Central memory CD8-positive, alpha-beta T cell (primary cell): ENCODE measurements around the gene EIF2D.
"Not testable (repeated sequence)": the region's sequence is repeated elsewhere in the genome, so short reads cannot be mapped to it uniquely, and the experiment has no call there.

Experiments
- ATAC-seq: fragments of 150-1000 bp; cut with Tn5 transposase; replicated peaks from 2 replicates; pipeline ENCODE4 v1.10.0; 2022; ENCODE audit warnings: mild to moderate bottlenecking, moderate FRiP score, moderate number of reproducible peaks; ENCODE audit not compliant: poor library complexity, severe bottlenecking; ENCODE audit errors: extremely low read depth
- DNase-seq, 2 donors: peaks; one replicate each; pipeline ENCODE4 v3.0.0; 2021; ENCODE audit warnings: low spot score in 2 of 2
- H3K27ac Mint-ChIP-seq: one replicate; pipeline ENCODE4 v1.8.0; 2022; ENCODE audit warnings: low read depth, mild to moderate bottlenecking, moderate library complexity, mixed read lengths
- H3K27me3 Mint-ChIP-seq: one replicate; pipeline ENCODE4 v1.8.0; 2022; ENCODE audit warnings: mixed read lengths
- H3K36me3 Mint-ChIP-seq: one replicate; pipeline ENCODE4 v1.8.0; 2022; ENCODE audit warnings: mild to moderate bottlenecking, moderate library complexity, mixed read lengths; ENCODE audit not compliant: insufficient read depth
- H3K4me1 Mint-ChIP-seq: one replicate; pipeline ENCODE4 v1.8.0; 2022; ENCODE audit warnings: mixed read lengths
- H3K4me3 Mint-ChIP-seq: one replicate; pipeline ENCODE4 v1.8.0; 2022; ENCODE audit warnings: mild to moderate bottlenecking, moderate library complexity, mixed read lengths
- H3K9me3 Mint-ChIP-seq: one replicate; pipeline ENCODE4 v1.8.0; 2022; ENCODE audit warnings: mixed read lengths

Gene EIF2D

DNA sequence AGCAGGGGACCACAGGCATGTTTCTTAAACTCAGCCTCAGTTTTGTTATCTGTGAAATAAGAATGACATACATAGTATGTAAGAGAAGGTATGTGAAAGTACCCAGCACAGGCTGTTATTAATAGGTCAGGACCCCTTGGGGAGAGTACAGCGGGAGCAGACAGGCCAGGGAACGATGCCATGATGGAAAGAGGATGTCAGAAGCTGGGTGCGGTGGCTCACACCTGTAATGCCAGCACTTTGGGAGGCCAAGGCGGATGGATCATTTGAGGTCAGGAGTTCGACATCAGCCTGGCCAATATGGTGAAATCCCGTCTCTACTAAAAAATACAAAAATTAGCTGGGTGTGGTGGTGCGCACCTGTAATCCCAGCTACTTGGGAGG, 31.2 kb downstream of the EIF2D start:
- not testable (repeated sequence) for DNase-seq, H3K9me3 Mint-ChIP-seq, ATAC-seq, H3K27me3 Mint-ChIP-seq
- Mint-ChIP-seq H3K27ac (peak overlapping the region; percentile 100), H3K36me3 (peaks cover 58% of the 10 kb centered on the region), H3K4me3 (peak overlapping the region; percentile 80), H3K4me1 (peaks cover 83% of the 10 kb centered on the region)

DNA sequence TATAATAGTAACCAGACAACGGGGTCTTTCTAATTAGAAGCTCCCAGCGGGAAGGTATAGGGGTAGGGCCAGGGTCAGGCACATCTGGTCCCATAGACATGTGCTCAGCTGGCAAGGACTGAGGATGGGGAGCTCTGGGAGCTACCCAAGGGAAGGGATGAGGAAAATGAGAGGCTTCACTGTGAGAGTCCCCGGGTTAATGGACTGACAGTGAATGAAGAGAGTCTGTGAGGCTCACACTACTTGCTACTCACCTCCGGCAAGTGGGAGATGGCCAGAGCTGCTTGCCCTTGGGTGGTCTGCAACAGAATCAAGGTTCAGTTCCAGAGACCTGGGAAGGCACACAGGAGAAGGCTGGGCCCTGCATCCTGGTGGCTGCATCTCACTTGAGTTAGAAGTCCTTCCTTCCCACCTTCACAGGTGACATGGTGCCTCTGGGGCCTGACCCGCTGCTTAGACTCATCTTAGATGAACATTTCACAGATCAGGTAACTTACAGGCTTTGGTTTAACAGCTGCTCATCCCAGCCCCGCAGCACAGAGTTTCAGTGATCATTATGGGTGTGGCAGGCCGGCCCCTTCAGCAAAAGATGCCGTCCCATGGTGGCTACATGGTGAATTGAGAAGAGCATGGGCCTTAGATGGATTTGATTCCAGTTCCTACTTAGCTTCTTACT, 31.7 kb downstream of the EIF2D start:
- no peaks in the 10 kb centered on the region for H3K27me3 Mint-ChIP-seq
- DNase-seq (no peak), ATAC-seq (no peak)
- peak overlapping the region; percentile 100 for H3K27ac Mint-ChIP-seq
- H3K4me3 Mint-ChIP-seq = peak overlapping the region; percentile 80
- H3K4me1 Mint-ChIP-seq = peaks cover 88% of the 10 kb centered on the region
- peaks cover 54% of the 10 kb centered on the region for H3K36me3 Mint-ChIP-seq
- no peaks in the 10 kb centered on the region for H3K9me3 Mint-ChIP-seq

DNA sequence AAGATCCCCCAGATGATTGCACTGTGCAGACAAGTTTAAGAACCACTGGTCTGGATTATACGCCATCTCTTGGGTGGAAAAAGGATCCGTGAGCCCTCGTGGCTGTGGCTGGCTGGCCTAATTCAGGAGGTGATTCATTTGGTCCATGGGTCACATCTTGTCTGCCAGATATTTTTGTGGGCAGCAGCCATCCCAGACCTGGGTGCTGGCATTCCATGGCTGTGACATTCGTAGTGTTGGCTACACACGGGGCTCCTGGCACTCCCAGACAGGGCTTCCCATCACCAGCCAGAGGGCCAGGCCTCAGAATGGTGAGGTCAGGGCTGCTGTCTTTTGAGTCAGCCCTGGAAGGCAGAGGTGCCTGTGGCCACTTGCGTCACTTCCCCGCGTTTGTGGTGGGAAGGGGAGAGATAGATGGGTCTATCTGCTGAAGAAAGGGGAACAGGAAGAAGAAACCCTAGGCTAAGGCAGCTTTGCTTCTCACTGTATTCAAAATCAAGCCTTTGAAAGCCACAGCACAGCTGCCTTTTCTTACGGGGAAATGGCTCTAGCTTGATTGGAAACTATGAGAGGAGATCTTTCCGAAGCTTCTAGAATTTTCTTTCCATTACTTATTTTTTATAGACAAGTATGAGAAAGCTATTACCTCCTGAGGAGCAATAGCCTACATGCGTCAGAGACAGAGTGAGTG, 32.4 kb downstream of the EIF2D start:
- ATAC-seq (peak; percentile 63), DNase-seq (peak; percentile 62 to 81)
- H3K27ac Mint-ChIP-seq = peak overlapping the region; percentile 100
- H3K4me3 Mint-ChIP-seq = peak overlapping the region; percentile 80
- no peaks in the 10 kb centered on the region for H3K9me3 Mint-ChIP-seq
- no peaks in the 10 kb centered on the region for H3K27me3 Mint-ChIP-seq
- peaks cover 59% of the 10 kb centered on the region for H3K36me3 Mint-ChIP-seq
- H3K4me1 Mint-ChIP-seq = peaks cover 91% of the 10 kb centered on the region

DNA sequence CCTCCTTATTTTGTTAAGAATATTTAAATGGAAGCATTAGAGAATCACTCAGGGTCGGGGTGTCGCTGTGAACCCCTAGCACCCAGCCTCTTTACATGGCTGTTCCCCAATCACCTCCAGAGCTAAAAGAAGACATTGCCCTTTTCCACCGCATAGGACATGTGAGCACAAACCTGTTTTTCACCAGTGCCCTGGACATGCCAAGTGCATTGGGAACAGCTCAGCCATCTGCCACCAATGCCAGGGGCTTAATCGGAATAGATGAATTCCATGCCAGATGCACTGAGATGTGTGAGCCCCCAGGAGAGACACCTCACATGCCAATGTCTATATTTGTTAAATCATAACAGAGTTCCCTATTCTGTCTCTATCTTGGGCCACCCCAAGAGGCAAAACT, 33.3 kb downstream of the EIF2D start:
- Mint-ChIP-seq H3K27ac (peak overlapping the region; percentile 100), H3K36me3 (peaks cover 58% of the 10 kb centered on the region), H3K27me3 (no peaks in the 10 kb centered on the region), H3K4me1 (peaks cover 97% of the 10 kb centered on the region), H3K4me3 (peak overlapping the region; percentile 80), H3K9me3 (no peaks in the 10 kb centered on the region)
- ATAC-seq (no peak), DNase-seq (no peak)

DNA sequence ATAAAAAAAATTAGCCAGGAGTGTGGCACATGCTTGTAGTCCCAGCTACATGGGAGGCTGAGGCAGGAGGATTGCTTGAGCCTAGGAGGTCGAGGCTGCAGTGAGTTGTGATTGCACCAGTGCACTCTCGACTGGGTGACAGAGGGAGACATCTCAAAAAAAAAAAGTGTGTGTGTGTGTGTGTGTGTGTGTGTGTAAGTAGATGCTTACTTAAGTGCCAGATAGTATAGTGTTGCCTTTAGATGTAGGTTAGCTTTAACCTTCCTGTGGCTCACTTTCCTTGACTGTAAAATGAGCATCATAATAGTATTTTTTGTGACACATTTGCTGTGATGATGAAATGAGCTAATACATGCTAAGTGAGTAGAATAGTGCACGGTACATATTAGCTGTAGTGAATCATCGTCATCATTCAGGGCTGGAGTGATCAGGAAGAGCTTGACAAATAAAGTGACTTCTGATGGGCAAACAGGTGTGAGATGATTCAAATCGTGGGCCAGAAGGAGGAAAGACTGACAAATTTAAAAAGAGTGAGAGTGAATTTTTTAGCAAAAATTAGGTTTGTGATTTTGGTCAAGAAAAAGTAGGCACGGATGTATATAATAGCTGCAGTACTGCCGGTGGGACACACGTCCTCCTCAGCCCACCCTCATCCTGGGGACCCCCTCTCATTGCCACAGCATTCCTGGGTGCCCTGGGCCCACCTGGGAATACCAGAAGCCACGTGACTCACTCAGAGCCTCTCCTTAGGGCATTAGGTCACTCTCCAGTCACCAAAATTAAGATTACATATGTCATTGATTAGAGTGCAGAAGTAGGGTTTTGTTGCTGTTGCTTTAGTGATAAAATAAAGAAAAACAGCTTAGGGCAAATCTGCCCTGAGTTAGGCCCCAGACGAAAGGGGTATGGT, 33.9 kb downstream of the EIF2D start:
- peak overlapping the region; percentile 100 for H3K27ac Mint-ChIP-seq
- no peak for DNase-seq
- peak; percentile 15 for ATAC-seq
- H3K4me1 Mint-ChIP-seq = peaks cover 97% of the 10 kb centered on the region
- no peaks in the 10 kb centered on the region for H3K9me3 Mint-ChIP-seq
- no peaks in the 10 kb centered on the region for H3K27me3 Mint-ChIP-seq
- H3K4me3 Mint-ChIP-seq = peak overlapping the region; percentile 80
- peaks cover 55% of the 10 kb centered on the region for H3K36me3 Mint-ChIP-seq

DNA sequence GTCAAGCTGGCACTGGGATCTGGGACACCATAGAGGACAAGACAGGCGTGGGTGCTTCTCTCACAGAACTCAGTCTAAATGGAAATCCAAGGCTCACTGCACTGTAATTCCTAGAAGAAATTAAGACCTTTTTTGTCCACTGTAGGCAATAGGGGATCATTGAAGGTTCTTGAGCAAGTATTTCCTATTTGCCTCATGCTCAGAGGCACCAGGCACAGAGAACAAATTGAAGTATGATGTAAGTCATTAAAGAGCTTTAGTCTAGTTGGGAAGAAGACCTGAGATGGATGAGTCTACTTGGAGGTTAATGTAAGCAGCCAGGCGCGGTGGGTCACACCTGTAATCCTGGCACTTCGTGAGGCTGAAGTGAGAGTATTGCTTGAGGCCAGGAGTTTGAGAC, 34.6 kb downstream of the EIF2D start:
- Mint-ChIP-seq H3K27me3 (no peaks in the 10 kb centered on the region), H3K36me3 (peaks cover 55% of the 10 kb centered on the region), H3K4me3 (peak overlapping the region; percentile 80), H3K4me1 (peaks cover 97% of the 10 kb centered on the region), H3K9me3 (no peaks in the 10 kb centered on the region), H3K27ac (peak overlapping the region; percentile 100)
- ATAC-seq (no peak), DNase-seq (no peak)

DNA sequence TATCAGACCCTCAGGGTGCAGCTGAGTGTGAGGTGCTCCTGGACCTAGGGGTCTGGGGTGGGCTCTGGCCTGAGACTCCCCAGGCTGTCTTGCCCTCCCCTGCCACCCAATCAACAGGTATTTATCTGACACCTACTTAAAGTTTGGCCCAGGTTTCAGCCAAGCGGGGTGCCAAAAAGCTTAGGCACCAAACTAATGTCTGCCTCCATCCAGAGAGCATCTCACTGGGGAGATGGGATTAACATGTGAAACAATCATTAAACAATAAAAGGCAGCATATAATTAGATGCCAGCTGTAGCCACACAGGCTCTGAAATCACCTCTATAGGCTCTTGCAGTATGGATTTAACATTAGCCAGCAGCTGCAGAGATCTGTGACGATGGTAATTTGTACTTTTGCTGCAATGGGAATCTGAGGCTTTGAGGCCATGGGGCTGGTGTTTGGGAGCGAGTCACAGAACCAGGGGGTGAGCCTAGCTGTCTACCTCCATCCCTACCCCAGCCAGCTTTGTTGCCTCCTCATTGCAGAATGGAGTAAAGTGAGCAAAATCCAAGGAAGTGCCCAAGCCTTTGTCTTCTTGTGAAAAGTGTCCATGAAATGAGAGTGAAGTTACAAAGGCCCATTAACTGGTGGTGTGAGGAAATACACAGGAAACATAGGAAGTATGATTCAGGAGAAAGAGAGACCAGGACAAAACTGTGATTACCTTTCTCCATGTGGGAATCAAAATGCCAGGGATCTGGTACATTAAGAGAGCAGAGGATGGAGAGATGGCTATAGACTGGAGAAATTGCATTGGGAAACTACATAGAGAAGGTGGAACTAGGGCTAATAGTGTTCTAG, 36.1 kb downstream of the EIF2D start:
- Mint-ChIP-seq H3K36me3 (peaks cover 58% of the 10 kb centered on the region), H3K4me1 (peaks cover 91% of the 10 kb centered on the region), H3K27me3 (no peaks in the 10 kb centered on the region), H3K4me3 (peak overlapping the region; percentile 56), H3K9me3 (no peaks in the 10 kb centered on the region), H3K27ac (peak overlapping the region; percentile 100)
- ATAC-seq (no peak), DNase-seq (no peak)

DNA sequence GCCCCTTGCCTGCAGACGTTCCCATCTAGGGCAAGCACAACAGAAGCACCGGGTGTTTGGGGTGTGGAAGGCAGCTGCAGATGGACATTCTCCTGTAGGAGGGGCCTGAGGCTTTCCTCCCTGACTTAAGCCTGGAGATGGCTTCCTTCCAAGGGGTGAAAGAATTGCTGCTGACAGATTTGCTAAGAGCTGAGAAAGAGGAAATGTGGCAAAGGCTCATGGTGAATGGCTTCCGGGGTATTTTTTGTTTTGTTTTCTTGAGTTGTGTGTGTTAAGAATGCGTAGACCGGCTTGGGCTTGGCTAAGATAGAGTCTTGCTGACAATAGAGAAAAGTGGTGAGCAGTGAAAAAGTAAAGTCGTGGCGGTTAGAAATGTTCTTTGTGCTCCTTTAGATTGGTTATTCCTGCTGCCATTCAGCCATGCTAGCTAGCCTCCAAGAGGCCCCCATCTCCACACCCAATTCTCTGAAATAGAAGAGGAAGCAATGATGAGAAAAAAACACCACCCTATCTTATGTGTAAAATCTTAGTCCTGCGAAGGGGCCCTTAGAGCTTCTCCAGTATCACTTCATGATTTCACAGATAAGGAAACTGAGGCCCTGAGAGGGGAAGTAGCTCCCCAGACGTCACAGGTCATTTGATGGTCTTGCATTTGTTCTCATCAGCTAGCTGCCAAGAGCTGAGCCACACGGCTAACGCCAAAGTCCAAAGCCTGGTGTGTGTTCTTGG, 36.9 kb downstream of the EIF2D start:
- peaks cover 59% of the 10 kb centered on the region for H3K36me3 Mint-ChIP-seq

DNA sequence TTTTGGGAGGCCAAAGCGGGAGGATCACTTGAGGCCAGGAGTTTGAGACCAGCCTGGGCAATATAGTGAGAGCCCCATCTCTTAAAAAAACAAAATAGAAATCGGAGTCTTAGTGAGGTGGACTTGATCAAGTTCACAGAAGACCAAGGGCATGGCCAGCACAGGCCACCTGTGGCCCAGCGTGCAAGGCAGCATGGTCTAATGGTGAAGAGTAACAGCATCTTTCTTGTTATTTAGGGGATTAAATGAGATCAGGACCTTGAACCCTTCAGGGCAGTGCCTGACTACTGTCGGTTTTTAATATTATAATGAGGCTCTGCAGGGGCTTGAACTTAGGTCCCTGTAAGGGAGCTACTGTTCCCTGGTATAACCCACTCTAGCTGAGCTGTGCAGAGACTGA, 38.5 kb downstream of the EIF2D start:
- Mint-ChIP-seq H3K4me1 (peaks cover 88% of the 10 kb centered on the region), H3K4me3 (peak overlapping the region; percentile 47), H3K27ac (peak overlapping the region; percentile 74), H3K27me3 (no peaks in the 10 kb centered on the region), H3K36me3 (peaks cover 58% of the 10 kb centered on the region), H3K9me3 (no peaks in the 10 kb centered on the region)
- ATAC-seq (no peak), DNase-seq (no peak)

More for the DNA sequence above, 36.9 kb downstream of the EIF2D start:
- Mint-ChIP-seq H3K4me1 (peaks cover 91% of the 10 kb centered on the region), H3K4me3 (peak overlapping the region; percentile 56), H3K9me3 (no peaks in the 10 kb centered on the region), H3K27me3 (no peaks in the 10 kb centered on the region), H3K27ac (peak overlapping the region; percentile 100)
- DNase-seq (peak in 1 of 2 donors; percentile 60), ATAC-seq (peak; percentile 71)

DNA sequence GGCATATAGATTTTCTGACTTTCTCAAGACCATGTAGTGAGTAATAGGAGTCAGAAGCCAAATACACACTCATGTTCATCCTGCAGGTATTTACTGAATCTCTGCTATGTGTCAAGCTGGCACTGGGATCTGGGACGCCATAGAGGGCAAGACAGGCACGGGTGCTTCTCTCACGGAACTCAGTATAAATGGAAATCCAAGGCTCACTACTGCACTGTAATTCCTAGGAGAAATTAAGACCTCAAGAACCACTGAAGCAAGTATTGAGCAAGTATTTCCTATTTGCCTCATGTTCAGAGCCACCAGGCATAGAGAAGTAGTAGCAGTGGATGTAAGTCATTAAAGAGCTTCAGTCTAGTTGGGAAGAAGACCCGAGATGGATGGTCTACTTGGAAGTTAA, 38.9 kb downstream of the EIF2D start:
- DNase-seq (no peak), ATAC-seq (no peak)
- Mint-ChIP-seq H3K4me3 (no peak overlapping the region), H3K36me3 (peaks cover 61% of the 10 kb centered on the region), H3K9me3 (no peaks in the 10 kb centered on the region), H3K27me3 (no peaks in the 10 kb centered on the region), H3K27ac (peak overlapping the region; percentile 74), H3K4me1 (peaks cover 88% of the 10 kb centered on the region)

DNA sequence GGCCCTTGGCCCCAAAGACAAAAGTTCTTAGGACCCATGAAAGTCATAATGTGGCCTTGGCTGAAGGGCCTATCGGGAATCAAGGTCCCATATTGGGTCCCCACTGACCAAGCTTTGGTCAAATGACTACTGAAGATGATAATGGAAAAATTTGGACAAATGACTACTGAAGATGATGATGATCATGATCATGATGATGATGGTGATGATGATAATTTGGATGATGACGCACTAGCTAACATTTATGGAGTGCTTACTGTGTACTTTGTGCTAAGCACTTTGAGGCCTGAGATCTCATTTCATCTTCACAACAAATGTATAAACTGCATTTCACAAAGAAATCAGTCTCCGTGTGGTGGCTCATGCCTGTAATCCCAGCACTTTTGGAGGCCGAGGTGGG, 39.4 kb downstream of the EIF2D start:
- H3K27me3 Mint-ChIP-seq = no peaks in the 10 kb centered on the region
- no peak overlapping the region for H3K4me3 Mint-ChIP-seq
- peaks cover 57% of the 10 kb centered on the region for H3K36me3 Mint-ChIP-seq
- no peaks in the 10 kb centered on the region for H3K9me3 Mint-ChIP-seq
- peaks cover 88% of the 10 kb centered on the region for H3K4me1 Mint-ChIP-seq
- ATAC-seq (no peak), DNase-seq (no peak)
- H3K27ac Mint-ChIP-seq = peak overlapping the region; percentile 74
